ENCODE measurements around the gene RP9. TPM values are rescaled to one million over a fixed set of nuclear protein-coding genes. Genes with fewer than 3 reads are reported as not detected.
"Not testable (repeated sequence)": the region's sequence is repeated elsewhere in the genome, so short reads cannot be mapped to it uniquely, and the experiment has no call there.

RP9 gene
- total and polyA plus RNA-seq, 7 donors: 6.6 to 24.6 (median 10.8) TPM

DNA sequence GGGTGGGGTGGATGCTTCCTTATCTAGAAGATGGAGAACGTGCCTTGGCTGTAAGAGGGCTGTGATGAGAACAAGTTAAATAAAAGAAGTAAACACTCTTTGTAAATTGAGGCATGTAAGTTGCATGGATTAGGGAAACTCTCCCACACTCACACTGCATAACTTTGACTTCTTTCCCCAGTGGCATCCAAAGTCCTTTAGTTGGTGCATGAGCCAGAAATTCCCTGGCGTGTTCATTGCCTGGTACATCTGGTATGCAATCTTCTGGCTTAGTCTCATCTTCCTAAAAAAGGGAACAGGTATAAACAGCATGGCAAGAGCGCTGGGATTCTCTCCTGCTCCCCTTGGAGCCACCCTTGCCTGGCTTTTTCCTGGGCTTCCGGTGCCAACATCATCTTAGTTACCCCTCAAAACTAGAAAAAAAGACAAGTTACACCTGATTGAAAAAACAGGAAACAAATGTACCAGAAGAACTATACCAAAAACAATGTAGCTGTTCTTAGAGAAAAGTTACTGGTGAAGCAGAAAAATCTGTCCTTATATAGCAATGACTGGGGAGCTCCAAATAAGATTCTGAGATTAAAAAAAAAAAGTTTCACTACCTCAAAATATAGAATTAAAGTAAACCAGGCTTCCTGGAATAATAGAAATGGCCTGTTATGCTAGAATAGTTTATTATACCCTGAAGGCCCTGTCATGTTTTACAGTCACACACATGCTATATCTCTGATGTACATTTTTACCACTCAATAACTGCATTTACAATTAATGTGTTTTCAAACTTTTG is 9.9 kb downstream of the RP9 start:
- Histone ChIP-seq H3K27ac (peak overlapping the region in 1 of 4 donors; percentile 42), H3K4me1 (peaks cover 0 to 13% (median 2%) of the 10 kb centered on the region in 4 donors), H3K27me3 (no peaks in the 10 kb centered on the region), H3K9me3 (no peaks in the 10 kb centered on the region), H3K36me3 (peaks cover 7 to 79% (median 51%) of the 10 kb centered on the region in 4 donors), H3K4me3 (no peak overlapping the region)
- intact Hi-C loops (cut with DNase I): no loop called here
- WGBS, 2 donors: 67 to 95% methylated on average over 4 of the region's 4 CpGs
- no peak for TF ChIP-seq POLR2A (IDR thresholded peaks at IDR 0.05)
- no peak for TF ChIP-seq EP300 (IDR thresholded peaks at IDR 0.05)
- DNase-seq: no peak

DNA sequence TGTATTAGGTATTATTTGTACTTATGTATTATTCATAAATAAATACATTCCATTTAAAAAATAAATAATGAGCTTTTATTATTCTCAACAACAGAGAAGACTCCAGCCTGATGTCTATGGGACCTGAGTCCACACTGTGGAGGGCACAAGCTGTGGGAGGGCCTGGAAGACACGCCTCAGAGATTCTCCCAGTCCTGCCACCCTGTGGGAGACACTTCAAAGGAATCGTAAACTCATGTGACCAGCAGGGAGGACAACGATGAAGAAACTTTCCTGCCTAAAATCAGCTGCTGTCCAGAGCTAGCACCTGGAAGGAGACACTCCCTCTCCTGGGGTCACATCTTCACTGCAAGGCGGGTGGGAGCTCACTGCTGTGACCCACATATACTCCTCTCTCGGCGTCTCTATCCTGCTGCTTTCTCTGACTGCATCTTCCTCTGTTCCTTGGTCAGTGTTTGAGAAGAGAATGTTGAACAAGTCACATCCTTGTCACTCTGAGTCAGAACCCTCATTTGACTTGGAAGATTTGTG is 14.4 kb downstream of the RP9 start:
- WGBS, 2 donors: 71 to 81% methylated on average over 5 to 6 of the region's 6 CpGs
- intact Hi-C loops (cut with DNase I); DNase-seq: not testable (repeated sequence)

DNA sequence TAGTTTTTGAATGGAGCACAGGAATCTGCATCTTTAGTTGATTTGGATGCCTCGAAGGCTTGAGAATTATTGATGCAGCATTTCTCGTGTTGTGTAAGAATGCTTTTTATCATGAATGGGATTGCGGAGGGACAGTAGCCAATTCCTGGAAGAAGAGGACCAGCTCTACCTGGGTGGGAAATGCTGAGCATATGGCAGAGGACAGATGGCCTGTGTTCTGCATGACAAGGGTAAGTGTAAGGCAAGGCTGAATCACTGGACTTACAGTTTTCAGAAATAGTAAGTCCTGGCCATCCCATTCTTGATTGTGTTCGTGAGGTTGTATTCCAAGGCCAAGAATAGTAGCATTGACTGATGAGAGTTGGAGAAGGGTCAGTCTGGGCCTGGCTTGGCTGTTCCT is 15.9 kb downstream of the RP9 start:
- TF ChIP-seq EP300 (IDR thresholded peaks at IDR 0.05) (no peak), POLR2A (IDR thresholded peaks at IDR 0.05) (no peak), POLR2AphosphoS5 (IDR thresholded peaks at IDR 0.05) (no peak)
- TF ChIP-seq, protein P1, sequence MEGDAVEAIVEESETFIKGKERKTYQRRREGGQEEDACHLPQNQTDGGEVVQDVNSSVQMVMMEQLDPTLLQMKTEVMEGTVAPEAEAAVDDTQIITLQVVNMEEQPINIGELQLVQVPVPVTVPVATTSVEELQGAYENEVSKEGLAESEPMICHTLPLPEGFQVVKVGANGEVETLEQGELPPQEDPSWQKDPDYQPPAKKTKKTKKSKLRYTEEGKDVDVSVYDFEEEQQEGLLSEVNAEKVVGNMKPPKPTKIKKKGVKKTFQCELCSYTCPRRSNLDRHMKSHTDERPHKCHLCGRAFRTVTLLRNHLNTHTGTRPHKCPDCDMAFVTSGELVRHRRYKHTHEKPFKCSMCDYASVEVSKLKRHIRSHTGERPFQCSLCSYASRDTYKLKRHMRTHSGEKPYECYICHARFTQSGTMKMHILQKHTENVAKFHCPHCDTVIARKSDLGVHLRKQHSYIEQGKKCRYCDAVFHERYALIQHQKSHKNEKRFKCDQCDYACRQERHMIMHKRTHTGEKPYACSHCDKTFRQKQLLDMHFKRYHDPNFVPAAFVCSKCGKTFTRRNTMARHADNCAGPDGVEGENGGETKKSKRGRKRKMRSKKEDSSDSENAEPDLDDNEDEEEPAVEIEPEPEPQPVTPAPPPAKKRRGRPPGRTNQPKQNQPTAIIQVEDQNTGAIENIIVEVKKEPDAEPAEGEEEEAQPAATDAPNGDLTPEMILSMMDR (IDR thresholded peaks at IDR 0.05): no peak
- no peaks in the 10 kb centered on the region for H3K27me3 ChIP-seq
- WGBS, 2 donors: 94 to 96% methylated on average over 4 of the region's 4 CpGs
- no peaks in the 10 kb centered on the region for H3K9me3 ChIP-seq
- no peak for DNase-seq
- no peak overlapping the region for H3K27ac ChIP-seq
- no peak overlapping the region for H3K4me3 ChIP-seq
- peaks cover 0 to 53% (median 25%) of the 10 kb centered on the region in 4 donors for H3K36me3 ChIP-seq
- no peaks in the 10 kb centered on the region for H3K4me1 ChIP-seq
- intact Hi-C loops (cut with DNase I): no loop called here

More for the DNA sequence above, 14.4 kb downstream of the RP9 start:
- H3K27me3 ChIP-seq, H3K9me3 ChIP-seq, H3K27ac ChIP-seq, H3K4me3 ChIP-seq: not testable (repeated sequence)
- Histone ChIP-seq H3K4me1 (peaks cover 0 to 11% (median 2%) of the 10 kb centered on the region in 4 donors), H3K36me3 (peaks cover 3 to 68% (median 36%) of the 10 kb centered on the region in 4 donors)

DNA sequence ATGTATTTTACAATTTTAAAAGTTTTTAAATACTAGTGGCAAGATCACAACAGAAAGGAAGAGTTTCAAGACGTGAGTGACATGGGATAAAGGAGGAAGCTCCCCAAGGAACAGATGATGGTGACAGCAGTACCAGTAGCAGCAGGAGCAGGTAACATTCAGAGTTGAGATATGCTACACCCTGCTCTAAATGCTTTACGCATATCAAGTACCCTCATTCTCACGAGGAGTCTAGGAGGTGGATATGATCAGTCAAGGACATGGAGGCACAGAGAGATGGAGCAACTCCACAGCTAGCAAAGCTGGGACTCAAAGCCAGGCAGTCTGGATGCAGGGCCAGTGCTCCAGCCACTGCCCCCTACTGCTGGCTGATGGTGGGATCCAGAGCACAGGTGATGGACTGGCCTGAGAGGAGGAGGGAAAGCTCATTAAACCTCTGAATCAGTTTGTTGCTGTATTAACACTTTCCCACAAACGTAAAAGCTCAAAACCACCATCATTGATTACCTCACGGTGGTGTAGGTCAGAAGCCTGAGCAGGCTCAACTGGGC is 17.5 kb downstream of the RP9 start:
- WGBS, 2 donors: 84 to 95% methylated on average over 5 of the region's 5 CpGs

DNA sequence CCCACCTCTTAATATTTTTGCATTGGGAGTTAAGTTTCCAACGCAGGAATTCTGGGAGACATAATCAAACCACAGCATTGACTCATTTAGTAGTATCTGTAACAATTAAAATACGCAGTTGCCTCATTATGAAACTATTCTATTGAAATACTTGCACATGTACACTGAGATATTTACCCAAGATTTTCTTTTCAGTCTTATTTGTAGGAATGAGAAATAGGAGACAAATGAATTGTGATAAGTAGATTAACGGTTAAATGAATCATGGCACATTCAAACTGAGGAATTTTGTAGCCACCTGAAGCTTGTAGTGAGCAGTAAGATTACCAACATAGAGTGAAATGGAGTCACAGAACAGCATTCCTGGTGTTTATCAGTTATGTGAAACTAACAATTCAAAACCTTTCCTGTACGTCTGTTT is 18.1 kb downstream of the RP9 start:
- DNase-seq: no peak

More for the DNA sequence above, 17.5 kb downstream of the RP9 start:
- TF ChIP-seq EP300 (IDR thresholded peaks at IDR 0.05) (no peak), POLR2A (IDR thresholded peaks at IDR 0.05) (no peak), POLR2AphosphoS5 (IDR thresholded peaks at IDR 0.05) (no peak)
- TF ChIP-seq, protein P1 (IDR thresholded peaks at IDR 0.05): no peak
- intact Hi-C loops (cut with DNase I): no loop called here
- H3K4me3 ChIP-seq: no peak overlapping the region
- H3K36me3 ChIP-seq: peaks cover 0 to 37% (median 16%) of the 10 kb centered on the region in 4 donors
- no peaks in the 10 kb centered on the region for H3K27me3 ChIP-seq
- no peak for DNase-seq
- H3K27ac ChIP-seq: no peak overlapping the region
- H3K4me1 ChIP-seq: no peaks in the 10 kb centered on the region
- H3K9me3 ChIP-seq: no peaks in the 10 kb centered on the region

DNA sequence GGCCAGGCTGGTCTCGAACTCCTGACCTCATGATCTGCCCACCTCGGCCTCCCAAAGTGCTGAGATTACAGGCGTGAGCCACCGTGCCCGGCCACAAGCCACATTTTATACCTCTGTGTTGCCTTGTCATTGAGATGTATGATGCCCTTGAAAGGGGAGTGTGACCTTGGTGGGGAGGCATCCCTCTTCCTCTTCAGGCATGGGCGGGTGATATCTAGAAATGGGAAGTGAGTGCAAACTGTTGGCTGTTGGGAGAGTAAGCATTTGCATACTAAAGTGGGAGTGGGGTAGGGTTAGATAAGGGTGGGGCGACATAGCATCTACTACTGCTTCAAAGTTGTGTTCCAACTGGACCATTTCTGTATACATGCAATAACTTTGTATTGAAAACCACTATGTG is 20.1 kb downstream of the RP9 start:
- no peaks in the 10 kb centered on the region for H3K4me1 ChIP-seq
- TF ChIP-seq, protein P1 (IDR thresholded peaks at IDR 0.05): no peak
- TF ChIP-seq POLR2A (IDR thresholded peaks at IDR 0.05): no peak
- TF ChIP-seq POLR2AphosphoS5 (IDR thresholded peaks at IDR 0.05): no peak
- no peak for TF ChIP-seq EP300 (IDR thresholded peaks at IDR 0.05)
- intact Hi-C loops (cut with DNase I): no loop called here
- no peak overlapping the region for H3K27ac ChIP-seq
- H3K4me3 ChIP-seq: no peak overlapping the region
- H3K9me3 ChIP-seq: no peaks in the 10 kb centered on the region
- H3K36me3 ChIP-seq: peaks cover 0 to 13% (median 3%) of the 10 kb centered on the region in 4 donors
- H3K27me3 ChIP-seq: no peaks in the 10 kb centered on the region
- WGBS, 2 donors: 93 to 95% methylated on average over 7 of the region's 7 CpGs
- no peak for DNase-seq

More for the DNA sequence above, 18.1 kb downstream of the RP9 start:
- Histone ChIP-seq H3K9me3 (no peaks in the 10 kb centered on the region), H3K4me1 (no peaks in the 10 kb centered on the region), H3K27ac (no peak overlapping the region), H3K4me3 (no peak overlapping the region), H3K27me3 (no peaks in the 10 kb centered on the region), H3K36me3 (peaks cover 0 to 32% (median 11%) of the 10 kb centered on the region in 4 donors)
- WGBS, 2 donors: 92 to 95% methylated on average over 4 of the region's 4 CpGs
- TF ChIP-seq POLR2AphosphoS5 (IDR thresholded peaks at IDR 0.05): no peak
- intact Hi-C loops (cut with DNase I): no loop called here
